ENCODE data around the gene MAS1.

- TF ChIP-seq EZH2phosphoT487 (IDR thresholded peaks at IDR 0.05; ENCODE audit: insufficient read depth, low read depth) (no peak), EZH2 (IDR thresholded peaks at IDR 0.05; ENCODE audit: insufficient read depth, poor library complexity, severe bottlenecking) (no peak)
Measured at GRCh38 chr6:159897603-159898002, 6.8 kb downstream of the MAS1 start.

Measured in GM23248 (cell line).